ENCODE measurements around the gene NGB. TPM values are rescaled to one million over a fixed set of nuclear protein-coding genes. Genes with fewer than 3 reads are reported as not detected.

NGB gene
- total RNA-seq, 2 donors from 2014 or later, result not detected

DNA sequence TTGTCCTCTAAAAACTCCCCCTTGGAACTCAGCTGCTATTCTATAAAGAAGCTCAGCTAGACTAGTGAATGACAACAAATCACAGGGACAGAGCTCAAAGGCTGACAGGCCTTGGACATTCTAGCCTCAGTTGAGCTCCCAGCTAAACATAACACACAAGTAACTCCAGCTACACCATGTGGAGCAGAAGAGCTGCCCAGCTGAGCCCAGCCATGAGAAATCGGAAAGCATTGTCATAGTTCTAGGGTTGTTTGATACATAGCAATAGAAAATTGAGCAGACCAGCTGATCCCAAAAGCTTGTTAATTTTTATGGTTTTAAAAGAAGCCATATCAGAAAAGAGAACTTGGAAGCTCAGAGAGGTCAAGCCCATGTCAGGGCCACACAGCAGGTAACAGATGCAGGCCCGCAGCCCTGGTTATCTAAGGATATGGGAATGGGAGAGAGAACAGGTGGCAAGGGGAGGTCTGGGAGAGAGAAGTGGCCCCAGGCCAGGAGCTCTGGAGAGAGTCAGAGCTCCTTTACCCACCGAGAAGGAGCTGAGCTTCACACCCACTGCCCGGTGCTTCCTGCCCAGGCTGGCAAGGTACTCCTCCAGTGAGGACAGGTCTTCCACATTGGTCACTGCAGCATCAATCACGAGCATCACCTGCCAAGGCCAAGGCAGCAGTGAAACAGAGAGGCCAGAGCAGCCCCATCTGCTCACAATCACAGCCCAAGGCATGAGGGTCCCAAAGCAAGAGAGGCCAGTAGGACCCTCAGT lies 2.9 kb downstream of the NGB start:
- ATAC-seq (no peak), DNase-seq (no peak)
- Mint-ChIP-seq H3K4me1 (peaks cover 10% of the 10 kb centered on the region), H3K27me3 (peaks cover 62% of the 10 kb centered on the region), H3K36me3 (ENCODE audit: low read depth) (peaks cover 2% of the 10 kb centered on the region), H3K4me3 (no peak overlapping the region), H3K27ac (no peak overlapping the region)
- H3K9me3 ChIP-seq (ENCODE audit: control insufficient read depth, low read length, poor library complexity, severe bottlenecking), result no peaks in the 10 kb centered on the region

- no peak for DNase-seq
- ATAC-seq, result no peak
- peaks cover 10% of the 10 kb centered on the region for H3K4me1 Mint-ChIP-seq
- H3K27me3 Mint-ChIP-seq, result peaks cover 61% of the 10 kb centered on the region
- no peak overlapping the region for H3K27ac Mint-ChIP-seq
- H3K9me3 ChIP-seq (ENCODE audit: control insufficient read depth, low read length, poor library complexity, severe bottlenecking), result no peaks in the 10 kb centered on the region
- H3K36me3 Mint-ChIP-seq (ENCODE audit: low read depth), result peaks cover 2% of the 10 kb centered on the region
- H3K4me3 Mint-ChIP-seq, result no peak overlapping the region
Observed at GRCh38 chr14:77266336-77266735, 4.7 kb downstream of the NGB start.

- no peak for DNase-seq
- no peak overlapping the region for H3K4me3 Mint-ChIP-seq
- no peak for ATAC-seq
- H3K36me3 Mint-ChIP-seq (ENCODE audit: low read depth), result peaks cover 3% of the 10 kb centered on the region
- no peaks in the 10 kb centered on the region for H3K9me3 ChIP-seq (ENCODE audit: control insufficient read depth, low read length, poor library complexity, severe bottlenecking)
- H3K27me3 Mint-ChIP-seq, result peaks cover 63% of the 10 kb centered on the region
- H3K27ac Mint-ChIP-seq, result no peak overlapping the region
- peaks cover 10% of the 10 kb centered on the region for H3K4me1 Mint-ChIP-seq
Observed at GRCh38 chr14:77265561-77266335, 5.3 kb downstream of the NGB start.

DNA sequence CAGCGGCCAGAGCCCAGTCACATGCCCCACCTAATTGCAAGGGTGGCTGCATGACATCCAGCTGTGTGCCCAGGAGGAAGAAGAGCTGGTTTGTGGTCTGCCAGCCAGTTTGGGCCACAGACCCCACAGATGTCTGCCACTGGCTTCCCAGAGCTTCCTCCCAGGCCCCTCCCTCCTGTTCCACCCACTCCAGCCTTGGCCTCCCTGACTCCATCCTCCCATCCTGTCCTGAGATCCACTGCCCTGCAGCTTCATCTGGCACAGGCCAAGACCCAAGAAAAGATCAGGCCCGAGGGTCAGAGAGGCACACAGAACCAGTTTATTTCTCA lies 5.9 kb downstream of the NGB start:
- H3K4me3 Mint-ChIP-seq, result no peak overlapping the region
- H3K27me3 Mint-ChIP-seq, result peaks cover 64% of the 10 kb centered on the region
- no peak for ATAC-seq

DNA sequence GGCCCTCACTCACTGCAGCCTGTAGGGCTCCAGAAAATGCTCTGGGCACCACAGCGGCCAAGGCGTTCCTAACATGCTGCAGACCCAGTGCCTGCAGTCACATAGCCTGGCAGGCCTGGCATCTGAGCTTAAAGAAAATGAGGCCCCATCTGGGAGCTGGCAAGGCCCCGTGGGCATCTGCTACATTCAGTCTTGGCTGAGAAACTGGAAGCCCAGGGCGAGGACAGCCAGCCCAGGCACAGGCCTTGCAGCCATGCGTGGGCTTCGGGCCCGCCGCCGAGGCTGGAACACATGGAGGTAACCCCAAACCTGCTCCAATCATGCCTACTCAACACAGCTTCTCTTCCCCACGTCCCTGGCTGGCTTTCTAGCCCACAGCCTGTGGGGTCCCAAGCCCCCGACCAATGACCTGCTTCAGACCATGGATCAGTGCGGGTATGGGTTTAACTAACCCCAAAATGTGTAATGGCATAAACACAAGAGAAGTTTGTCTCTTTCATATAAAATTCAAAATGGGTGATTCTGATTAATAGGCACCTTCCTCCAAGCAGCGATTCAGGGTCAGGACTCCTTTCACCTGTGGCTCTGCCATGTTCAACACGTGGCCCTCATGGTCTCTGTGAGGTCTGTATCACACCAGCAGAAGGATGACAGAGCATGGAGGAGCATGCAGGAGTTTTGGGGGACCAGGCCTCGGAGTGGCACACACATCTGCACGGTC lies 6.4 kb downstream of the NGB start:
- Mint-ChIP-seq H3K4me3 (no peak overlapping the region), H3K27me3 (peaks cover 62% of the 10 kb centered on the region), H3K36me3 (ENCODE audit: low read depth) (peaks cover 2% of the 10 kb centered on the region), H3K4me1 (peaks cover 10% of the 10 kb centered on the region), H3K27ac (no peak overlapping the region)
- no peaks in the 10 kb centered on the region for H3K9me3 ChIP-seq (ENCODE audit: control insufficient read depth, low read length, poor library complexity, severe bottlenecking)
- ATAC-seq (no peak), DNase-seq (no peak)

More for the DNA sequence above, 5.9 kb downstream of the NGB start:
- no peak overlapping the region for H3K27ac Mint-ChIP-seq
- peaks cover 10% of the 10 kb centered on the region for H3K4me1 Mint-ChIP-seq
- peaks cover 3% of the 10 kb centered on the region for H3K36me3 Mint-ChIP-seq (ENCODE audit: low read depth)
- DNase-seq, result no peak
- H3K9me3 ChIP-seq (ENCODE audit: control insufficient read depth, low read length, poor library complexity, severe bottlenecking), result no peaks in the 10 kb centered on the region

DNA sequence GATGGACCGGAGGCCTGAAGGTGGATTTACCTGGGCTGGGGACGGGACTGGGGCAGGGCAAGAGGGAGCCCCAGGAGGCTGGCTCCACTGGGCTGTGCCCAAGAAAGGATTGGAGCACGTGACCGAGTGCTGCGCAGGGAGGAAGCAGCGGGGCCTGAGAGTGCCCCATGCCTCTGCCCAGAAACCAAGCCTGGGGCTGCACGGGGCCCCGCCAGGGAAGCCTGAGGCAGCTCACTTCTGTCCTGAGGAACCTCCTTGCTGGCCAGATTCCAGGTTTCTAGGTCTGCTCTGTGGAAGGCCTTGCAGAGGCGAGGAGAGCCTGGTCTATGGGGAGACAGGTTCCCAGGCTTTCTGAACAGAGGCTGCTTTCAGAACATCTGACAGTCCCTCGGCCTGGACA lies 10.4 kb downstream of the NGB start:
- peaks cover 61% of the 10 kb centered on the region for H3K27me3 Mint-ChIP-seq
- ATAC-seq (no peak), DNase-seq (no peak)

DNA sequence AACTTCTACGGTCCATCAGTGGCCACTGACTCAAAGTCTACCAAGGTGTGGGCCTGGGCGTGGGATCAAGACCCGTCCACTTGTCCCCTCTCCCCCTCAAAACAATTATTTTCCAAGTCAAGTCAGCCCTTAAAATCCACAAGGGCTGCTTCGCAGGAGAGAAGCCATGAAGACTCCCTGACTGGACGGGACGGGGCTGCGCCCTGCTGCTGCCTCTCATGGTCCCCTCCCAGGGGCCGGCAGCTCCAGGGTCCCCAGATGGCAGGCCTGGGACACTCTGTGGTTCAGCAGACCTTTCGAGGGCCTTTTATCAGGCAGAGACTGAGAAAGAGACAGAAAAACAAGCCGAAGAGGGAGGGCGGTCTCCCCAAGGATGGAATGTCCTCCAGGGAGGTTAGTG lies 10.8 kb downstream of the NGB start:
- H3K9me3 ChIP-seq (ENCODE audit: control insufficient read depth, low read length, poor library complexity, severe bottlenecking), result no peaks in the 10 kb centered on the region
- Mint-ChIP-seq H3K4me3 (no peak overlapping the region), H3K27me3 (peaks cover 61% of the 10 kb centered on the region), H3K36me3 (ENCODE audit: low read depth) (peaks cover 2% of the 10 kb centered on the region), H3K27ac (no peak overlapping the region), H3K4me1 (peaks cover 10% of the 10 kb centered on the region)
- DNase-seq (no peak), ATAC-seq (no peak)

More for the DNA sequence above, 10.4 kb downstream of the NGB start:
- Mint-ChIP-seq H3K4me1 (peaks cover 10% of the 10 kb centered on the region), H3K36me3 (ENCODE audit: low read depth) (peaks cover 2% of the 10 kb centered on the region), H3K27ac (no peak overlapping the region), H3K4me3 (no peak overlapping the region)
- H3K9me3 ChIP-seq (ENCODE audit: control insufficient read depth, low read length, poor library complexity, severe bottlenecking), result no peaks in the 10 kb centered on the region

DNA sequence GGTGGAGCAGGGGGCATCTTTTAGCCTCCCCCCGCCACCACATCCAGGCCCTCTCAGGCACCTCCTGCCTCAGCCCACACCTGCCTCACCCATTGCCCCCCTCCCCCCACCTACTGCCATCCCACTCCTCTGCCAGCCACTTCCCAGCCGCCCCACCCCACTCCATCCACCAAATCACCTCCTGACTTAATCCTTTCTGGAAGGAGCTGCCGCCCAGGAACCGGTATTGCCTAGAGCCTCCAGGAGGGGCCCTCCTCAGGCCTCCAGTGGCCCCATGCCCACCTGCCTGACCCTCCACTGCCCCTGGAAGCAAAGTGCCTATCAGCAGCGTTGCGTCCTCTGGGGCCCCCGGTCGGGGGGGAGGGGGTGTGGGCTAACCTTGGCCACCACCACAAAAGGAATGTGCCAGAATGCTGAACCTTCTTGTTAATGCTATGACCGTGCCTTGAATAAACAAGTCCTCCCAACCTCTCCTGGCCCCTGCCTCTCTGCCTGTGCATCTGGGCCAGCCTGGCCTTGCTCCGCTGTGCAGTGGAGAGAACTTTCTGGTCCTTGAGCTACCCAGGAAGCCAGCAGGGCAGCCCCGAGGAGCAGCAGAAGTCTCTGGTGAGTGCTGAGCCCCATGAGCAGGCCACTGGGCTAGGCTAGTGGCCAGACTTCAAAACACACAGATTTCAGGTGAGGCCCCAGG lies 11.8 kb downstream of the NGB start:
- no peak overlapping the region for H3K4me3 Mint-ChIP-seq
- H3K9me3 ChIP-seq (ENCODE audit: control insufficient read depth, low read length, poor library complexity, severe bottlenecking), result no peaks in the 10 kb centered on the region
- peaks cover 2% of the 10 kb centered on the region for H3K36me3 Mint-ChIP-seq (ENCODE audit: low read depth)
- no peak overlapping the region for H3K27ac Mint-ChIP-seq
- no peak for DNase-seq
- peaks cover 57% of the 10 kb centered on the region for H3K27me3 Mint-ChIP-seq
- peaks cover 10% of the 10 kb centered on the region for H3K4me1 Mint-ChIP-seq
- ATAC-seq, result no peak

DNA sequence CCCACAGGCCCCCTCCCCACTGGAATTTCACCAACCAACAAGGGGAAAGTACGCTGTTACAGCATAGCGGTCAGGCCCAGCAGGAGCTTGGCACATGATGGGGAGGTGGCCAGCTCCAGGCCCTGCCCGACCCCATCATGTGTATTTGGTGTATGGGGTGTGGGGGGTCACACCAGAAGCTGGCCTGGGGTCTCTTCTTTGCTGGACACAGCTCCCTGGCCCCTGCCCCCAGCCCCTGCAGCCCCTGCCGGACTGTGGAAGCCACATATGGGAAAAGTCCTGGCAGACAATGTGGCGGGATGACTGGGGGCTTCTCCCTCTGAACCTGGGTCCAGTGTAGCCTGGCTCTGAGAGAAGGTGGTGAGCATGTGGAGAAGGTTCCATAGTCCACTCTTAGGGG lies 12.4 kb downstream of the NGB start:
- peaks cover 6% of the 10 kb centered on the region for H3K4me1 Mint-ChIP-seq
- no peak overlapping the region for H3K27ac Mint-ChIP-seq
- peaks cover 57% of the 10 kb centered on the region for H3K27me3 Mint-ChIP-seq
- no peak for DNase-seq
- H3K4me3 Mint-ChIP-seq, result no peak overlapping the region
- no peaks in the 10 kb centered on the region for H3K9me3 ChIP-seq (ENCODE audit: control insufficient read depth, low read length, poor library complexity, severe bottlenecking)
- no peak for ATAC-seq
- H3K36me3 Mint-ChIP-seq (ENCODE audit: low read depth), result peaks cover 2% of the 10 kb centered on the region

DNA sequence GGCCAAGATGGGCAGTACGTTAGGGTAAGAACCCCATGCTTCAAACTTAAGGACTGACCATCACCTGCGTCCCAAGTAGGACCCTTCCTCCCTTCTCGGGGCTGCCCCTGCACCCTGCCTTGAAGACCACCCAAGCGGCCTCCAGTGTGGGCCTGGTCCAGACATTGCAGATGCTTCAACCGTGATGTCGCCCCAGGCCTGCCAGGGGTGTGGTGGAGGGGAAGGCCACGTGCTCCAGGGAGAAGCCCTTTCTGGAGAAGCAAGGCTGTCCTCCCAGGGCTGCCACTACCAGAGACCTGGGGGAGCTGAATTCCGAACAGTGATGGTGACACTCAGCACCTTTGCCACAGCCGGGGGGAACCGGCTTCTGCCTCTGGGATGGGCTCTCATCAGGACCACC lies 13.3 kb downstream of the NGB start:
- Mint-ChIP-seq H3K27me3 (peaks cover 56% of the 10 kb centered on the region), H3K27ac (no peak overlapping the region), H3K4me1 (peaks cover 2% of the 10 kb centered on the region), H3K36me3 (ENCODE audit: low read depth) (peaks cover 2% of the 10 kb centered on the region), H3K4me3 (no peak overlapping the region)
- no peak for ATAC-seq
- H3K9me3 ChIP-seq (ENCODE audit: control insufficient read depth, low read length, poor library complexity, severe bottlenecking), result no peaks in the 10 kb centered on the region
- no peak for DNase-seq

DNA sequence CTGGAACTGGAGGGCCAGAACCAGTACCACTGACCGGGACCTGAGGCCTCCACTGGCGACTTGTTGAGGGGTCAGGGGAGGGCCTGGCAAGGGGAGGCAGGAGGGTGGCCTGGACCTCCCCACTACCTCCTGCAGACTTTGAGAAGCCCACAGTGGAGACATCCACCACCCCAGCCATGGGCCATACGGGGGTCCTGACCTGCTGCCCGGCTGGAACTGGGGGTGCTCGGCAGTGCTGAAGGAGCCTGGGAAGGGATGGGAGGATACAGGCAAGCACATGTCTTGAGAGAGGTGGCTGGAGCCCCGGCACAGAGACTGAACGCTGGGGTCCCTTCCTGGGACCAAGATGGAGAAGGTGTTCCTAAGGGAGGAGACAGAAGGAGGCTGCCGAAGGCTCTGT lies 14.3 kb downstream of the NGB start:
- peaks cover 2% of the 10 kb centered on the region for H3K36me3 Mint-ChIP-seq (ENCODE audit: low read depth)
- H3K4me1 Mint-ChIP-seq, result peaks cover 2% of the 10 kb centered on the region
- peaks cover 47% of the 10 kb centered on the region for H3K27me3 Mint-ChIP-seq
- DNase-seq (no peak), ATAC-seq (no peak)
- no peaks in the 10 kb centered on the region for H3K9me3 ChIP-seq (ENCODE audit: control insufficient read depth, low read length, poor library complexity, severe bottlenecking)
- no peak overlapping the region for H3K27ac Mint-ChIP-seq
- no peak overlapping the region for H3K4me3 Mint-ChIP-seq

- H3K36me3 Mint-ChIP-seq (ENCODE audit: low read depth), result no peaks in the 10 kb centered on the region
- DNase-seq (no peak), ATAC-seq (no peak)
- H3K27ac Mint-ChIP-seq, result no peak overlapping the region
- no peaks in the 10 kb centered on the region for H3K9me3 ChIP-seq (ENCODE audit: control insufficient read depth, low read length, poor library complexity, severe bottlenecking)
- no peak overlapping the region for H3K4me3 Mint-ChIP-seq
- H3K27me3 Mint-ChIP-seq, result peaks cover 28% of the 10 kb centered on the region
- no peaks in the 10 kb centered on the region for H3K4me1 Mint-ChIP-seq
Observed at GRCh38 chr14:77253333-77254190, 17.4 kb downstream of the NGB start.

All from T-helper 17 cell (primary cell).